Progenitor cell of endocrine pancreas (in vitro differentiated cells): ENCODE measurements around the gene RMI1. TPM values are rescaled to one million over a fixed set of nuclear protein-coding genes. Genes with fewer than 3 reads are reported as not detected.

Experiments used
- DNase-seq: peaks from one replicate; pipeline ENCODE4 v3.0.0; 2021; ENCODE audit warnings: low spot score; ENCODE audit not compliant: unreplicated experiment
- H3K27ac Mint-ChIP-seq: 2 replicates; pipeline ENCODE4 v1.8.0; 2021; ENCODE audit warnings: mild to moderate bottlenecking, moderate library complexity, mixed read lengths
- H3K27me3 Mint-ChIP-seq: 2 replicates; pipeline ENCODE4 v1.8.0; 2021; ENCODE audit warnings: mixed read lengths
- H3K36me3 Mint-ChIP-seq: 2 replicates; pipeline ENCODE4 v1.8.0; 2022; ENCODE audit warnings: mixed read lengths; ENCODE audit not compliant: insufficient read depth
- H3K4me1 Mint-ChIP-seq: 2 replicates; pipeline ENCODE4 v1.8.0; 2021; ENCODE audit warnings: low read depth, mixed read lengths
- H3K4me3 Mint-ChIP-seq: 2 replicates; pipeline ENCODE4 v1.8.0; 2021; ENCODE audit warnings: low read depth, mild to moderate bottlenecking, moderate library complexity, mixed read lengths
- H3K9me3 Mint-ChIP-seq: 2 replicates; pipeline ENCODE4 v1.8.0; 2021; ENCODE audit warnings: low read depth, mixed read lengths
- long read RNA-seq: library from polyadenylated mRNA; unstranded; transcript quantifications from one replicate; pipeline ENCODE4 v2.0.0, GENCODE V29; 2020
- total RNA-seq: library from RNA; stranded (reverse); gene quantifications from 2 replicates; pipeline ENCODE4 v1.2.1, GENCODE V29; 2021
- TF ChIP-seq, protein P1 (sequence below): fragments of 200-600 bp; sonication (generic); IDR thresholded peaks from one replicate; pipeline ENCODE4 v1.5.0; 2021; ENCODE audit warnings: antibody characterized with exemption, mild to moderate bottlenecking; ENCODE audit not compliant: unreplicated experiment

RMI1 gene
- 17.0 and 19.0 TPM in 2 replicates for total RNA-seq
- long read RNA-seq, transcript RMI1-201 (3 exons, 3,420 nt): minor isoform, 5 of 35 reads
- long read RNA-seq, transcript RMI1-202 (3 exons, 1,553 nt): major isoform, 20 of 35 reads
- long read RNA-seq, partial matches to known transcripts: 0 of 35 reads
- long read RNA-seq, other reads (novel, unspliced or antisense): 10 of 35 reads

DNA sequence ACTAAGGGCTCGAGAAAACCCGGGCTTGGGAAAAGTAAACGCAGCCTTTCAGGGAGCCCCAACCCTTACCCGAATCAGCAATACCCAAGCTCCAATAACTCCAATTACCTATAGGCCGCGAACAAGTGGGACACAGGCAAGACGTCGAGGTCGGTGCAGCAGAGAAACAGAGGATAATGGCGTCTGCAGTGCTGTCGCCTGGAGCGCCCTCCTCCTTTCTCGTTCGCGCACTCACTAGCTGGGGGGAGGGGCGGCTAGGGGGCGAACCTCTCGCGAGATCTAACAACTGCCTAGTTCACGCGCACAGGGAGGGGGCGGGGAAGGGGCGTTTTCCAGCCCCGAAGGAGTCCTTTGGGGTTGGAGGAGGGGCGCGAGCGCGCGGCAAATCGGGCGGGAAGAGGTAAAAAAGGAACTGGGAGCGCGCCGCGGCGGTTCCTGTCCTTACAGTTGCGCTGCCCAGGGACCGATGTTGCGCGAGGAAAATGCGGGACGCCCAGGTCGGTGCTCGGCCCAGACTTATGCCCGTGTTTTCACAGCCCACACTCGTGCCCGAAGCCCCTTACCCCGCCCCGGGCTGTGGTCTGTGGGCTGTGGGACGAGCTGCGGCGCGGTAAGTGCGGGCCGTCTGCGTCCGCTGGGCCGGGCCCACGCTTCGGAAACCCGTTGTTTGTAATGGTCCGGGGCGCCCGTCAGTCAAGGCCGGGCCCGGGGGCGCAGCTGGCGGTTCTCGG lies at the start of gene RMI1:
RMI1 (plus strand) TSS at position 411 of the 731 bp plus-strand sequence. CDS start 20,182 bp downstream, outside the sequence.
- Mint-ChIP-seq H3K27ac (peak within 1 kb of the TSS; percentile 100), H3K4me3 (peak within 1 kb of the TSS; percentile 98), H3K36me3 (peaks cover 28% of the 10 kb centered on the region), H3K9me3 (no peaks in the 10 kb centered on the region), H3K4me1 (peaks cover 25% of the 10 kb centered on the region), H3K27me3 (no peaks in the 10 kb centered on the region)
- TF ChIP-seq, protein P1, sequence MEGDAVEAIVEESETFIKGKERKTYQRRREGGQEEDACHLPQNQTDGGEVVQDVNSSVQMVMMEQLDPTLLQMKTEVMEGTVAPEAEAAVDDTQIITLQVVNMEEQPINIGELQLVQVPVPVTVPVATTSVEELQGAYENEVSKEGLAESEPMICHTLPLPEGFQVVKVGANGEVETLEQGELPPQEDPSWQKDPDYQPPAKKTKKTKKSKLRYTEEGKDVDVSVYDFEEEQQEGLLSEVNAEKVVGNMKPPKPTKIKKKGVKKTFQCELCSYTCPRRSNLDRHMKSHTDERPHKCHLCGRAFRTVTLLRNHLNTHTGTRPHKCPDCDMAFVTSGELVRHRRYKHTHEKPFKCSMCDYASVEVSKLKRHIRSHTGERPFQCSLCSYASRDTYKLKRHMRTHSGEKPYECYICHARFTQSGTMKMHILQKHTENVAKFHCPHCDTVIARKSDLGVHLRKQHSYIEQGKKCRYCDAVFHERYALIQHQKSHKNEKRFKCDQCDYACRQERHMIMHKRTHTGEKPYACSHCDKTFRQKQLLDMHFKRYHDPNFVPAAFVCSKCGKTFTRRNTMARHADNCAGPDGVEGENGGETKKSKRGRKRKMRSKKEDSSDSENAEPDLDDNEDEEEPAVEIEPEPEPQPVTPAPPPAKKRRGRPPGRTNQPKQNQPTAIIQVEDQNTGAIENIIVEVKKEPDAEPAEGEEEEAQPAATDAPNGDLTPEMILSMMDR: no peak
- DNase-seq: peak; percentile 99

DNA sequence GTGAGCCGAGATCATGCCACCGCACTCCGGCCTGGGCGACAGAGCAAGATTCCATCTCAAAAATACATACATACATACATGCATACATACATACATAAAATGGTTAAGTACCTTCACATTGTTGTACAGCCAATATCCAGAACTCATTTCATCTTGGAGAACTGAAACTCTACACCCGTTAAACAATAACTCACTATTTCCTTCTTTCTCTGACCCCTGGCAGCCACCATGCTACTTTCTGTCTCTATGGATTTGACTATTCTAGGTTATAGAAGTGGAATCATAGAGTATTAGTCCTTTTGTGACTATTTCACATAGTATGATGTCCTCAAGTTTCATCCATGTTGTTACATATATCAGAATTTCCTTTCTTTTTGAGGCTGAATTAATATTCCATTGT lies 49.7 kb upstream of the RMI1 start:
- no peaks in the 10 kb centered on the region for H3K27me3 Mint-ChIP-seq
- no peak overlapping the region for H3K4me3 Mint-ChIP-seq
- no peak for DNase-seq
- no peak overlapping the region for H3K27ac Mint-ChIP-seq
- no peaks in the 10 kb centered on the region for H3K36me3 Mint-ChIP-seq
- peaks cover 11% of the 10 kb centered on the region for H3K4me1 Mint-ChIP-seq
- TF ChIP-seq, protein P1: no peak
- no peaks in the 10 kb centered on the region for H3K9me3 Mint-ChIP-seq

GRCh38 chr9:83932011-83932410 lies 48.6 kb upstream of the RMI1 start:
- TF ChIP-seq, protein P1: no peak
- no peak for DNase-seq
- Mint-ChIP-seq H3K9me3 (no peaks in the 10 kb centered on the region), H3K4me3 (no peak overlapping the region), H3K27ac (no peak overlapping the region), H3K36me3 (no peaks in the 10 kb centered on the region), H3K27me3 (no peaks in the 10 kb centered on the region), H3K4me1 (peaks cover 11% of the 10 kb centered on the region)

DNA sequence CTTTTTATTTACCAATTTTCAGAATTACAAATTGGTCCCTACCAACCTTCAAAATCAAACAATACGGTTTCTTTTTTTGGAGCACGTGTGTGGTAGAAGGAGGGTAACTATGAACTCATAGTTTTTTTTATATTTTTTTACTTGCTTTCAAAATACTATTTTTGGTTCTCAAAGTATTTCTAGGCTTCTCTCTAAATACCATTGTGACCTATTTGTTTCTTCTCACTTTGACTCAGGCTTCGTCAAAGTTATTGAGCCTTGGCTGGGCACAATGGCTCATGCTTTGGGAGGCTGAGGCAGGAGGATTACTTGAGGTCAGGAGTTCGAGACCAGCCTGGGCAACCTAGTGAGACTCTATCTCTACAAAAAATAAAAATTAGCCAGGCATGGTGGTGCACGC lies 47.8 kb upstream of the RMI1 start:
- no peaks in the 10 kb centered on the region for H3K36me3 Mint-ChIP-seq
- peaks cover 11% of the 10 kb centered on the region for H3K4me1 Mint-ChIP-seq
- H3K27me3 Mint-ChIP-seq: no peaks in the 10 kb centered on the region

DNA sequence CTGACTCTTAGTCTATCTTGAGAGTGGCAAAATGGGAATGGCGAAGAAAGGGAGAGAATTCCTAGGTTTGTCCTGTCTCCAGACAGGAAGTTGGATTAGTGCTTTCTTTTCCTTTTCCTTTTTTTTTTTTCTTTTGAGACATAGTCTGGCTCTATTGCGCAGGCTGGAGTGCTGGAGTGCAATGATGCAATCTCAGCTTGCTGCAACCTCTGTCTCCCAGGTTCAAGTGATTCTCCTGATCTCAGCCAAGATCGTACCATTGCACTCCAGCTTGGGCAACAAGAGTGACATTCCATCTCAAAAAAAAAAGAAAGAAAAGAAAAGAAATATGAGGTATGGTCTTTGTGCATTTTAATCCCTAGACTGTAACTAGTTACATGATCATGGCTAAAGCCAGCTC lies 46.8 kb upstream of the RMI1 start:
- H3K9me3 Mint-ChIP-seq: no peaks in the 10 kb centered on the region
- no peak for DNase-seq
- H3K27ac Mint-ChIP-seq: no peak overlapping the region
- TF ChIP-seq, protein P1: no peak
- H3K27me3 Mint-ChIP-seq: no peaks in the 10 kb centered on the region
- no peaks in the 10 kb centered on the region for H3K36me3 Mint-ChIP-seq
- peaks cover 10% of the 10 kb centered on the region for H3K4me1 Mint-ChIP-seq
- no peak overlapping the region for H3K4me3 Mint-ChIP-seq

More for the DNA sequence above, 47.8 kb upstream of the RMI1 start:
- no peak for DNase-seq
- TF ChIP-seq, protein P1: no peak
- Mint-ChIP-seq H3K4me3 (no peak overlapping the region), H3K27ac (no peak overlapping the region), H3K9me3 (no peaks in the 10 kb centered on the region)
